T-cell (primary cell): ENCODE measurements around the gene CELSR1. TPM values are rescaled to one million over a fixed set of nuclear protein-coding genes. Genes with fewer than 3 reads are reported as not detected.

ENCODE experiments used
- ATAC-seq, 4 experiments: fragments of 200-7000 bp in 3 of 4; fragments of 150-1000 bp in 1 of 4; cut with Tn5 transposase; replicated peaks in 1 of 4; 1 replicate in 3 of 4; 2 replicates in 1 of 4; pipeline ENCODE4 v1.10.0; 2021; ENCODE audit warnings: moderate library complexity in 3 of 4, mild to moderate bottlenecking in 2 of 4, moderate number of reproducible peaks in 1 of 4
- CTCF ChIA-PET, 2 donors: fragments of 300-600 bp; sonication (Branson Sonifier 250); formaldehyde crosslinking; loops; one replicate each; lab custom pipeline; 2022; ENCODE audit warnings: antibody characterized with exemption in 2 of 2; lab: Charles Lee
- POLR2A ChIA-PET, 2 donors: fragments of 300-600 bp; sonication (Branson Sonifier 250); formaldehyde crosslinking; loops; one replicate each; lab custom pipeline; 2022; ENCODE audit warnings: antibody characterized with exemption in 2 of 2; lab: Charles Lee
- DNase-seq, 35 experiments: peaks; one replicate each; pipeline versions ENCODE4 v3.0.0 to v3.0.0-alpha.2; 2013 to 2023
- H3K27ac ChIP-seq: one replicate; pipeline ENCODE4 v1.5.1; 2013; ENCODE audit warnings: low read length
- H3K27me3 ChIP-seq, 2 experiments: replicated peaks in 1 of 2; 1 replicate in 1 of 2; 2 replicates in 1 of 2; pipeline versions ENCODE4 v1.6.1 to v1.7.0; 2013; ENCODE audit warnings: low read length in 1 of 2, mixed read lengths in 1 of 2; ENCODE audit not compliant: control insufficient read depth in 2 of 2, insufficient read depth in 2 of 2; ENCODE audit errors: extremely low read depth in 1 of 2
- H3K36me3 ChIP-seq, 2 donors: 1 replicate in 1 of 2; 2 replicates in 1 of 2; pipeline versions ENCODE4 v1.6.1 to v1.7.0; 2013; ENCODE audit warnings: low read length in 1 of 2; ENCODE audit not compliant: control insufficient read depth in 2 of 2, insufficient read depth in 1 of 2; ENCODE audit errors: extremely low read depth in 1 of 2
- H3K4me1 ChIP-seq, 2 experiments: 1 replicate in 1 of 2; 2 replicates in 1 of 2; pipeline versions ENCODE4 v1.6.1 to v1.7.0; 2013; ENCODE audit warnings: low read length in 2 of 2, mixed read lengths in 1 of 2; ENCODE audit not compliant: insufficient read depth in 2 of 2, control insufficient read depth in 1 of 2; ENCODE audit errors: extremely low read depth in 1 of 2
- H3K4me3 ChIP-seq, 2 donors: 1 replicate in 1 of 2; 2 replicates in 1 of 2; pipeline versions ENCODE4 v1.5.1 to v1.7.0; 2013; ENCODE audit warnings: mild to moderate bottlenecking in 2 of 2, low read length in 1 of 2, moderate library complexity in 1 of 2; ENCODE audit not compliant: control insufficient read depth in 1 of 2; ENCODE audit errors: extremely low read depth in 1 of 2
- H3K9me3 ChIP-seq: 2 replicates; pipeline ENCODE4 v1.7.0; 2013
- H3K27ac Mint-ChIP-seq, 2 donors: one replicate each; pipeline ENCODE4 v1.8.0; 2020 to 2021; ENCODE audit warnings: mild to moderate bottlenecking in 2 of 2, mixed read lengths in 2 of 2
- H3K27me3 Mint-ChIP-seq, 2 donors: one replicate each; pipeline ENCODE4 v1.8.0; 2021 to 2022; ENCODE audit warnings: mixed read lengths in 2 of 2
- H3K36me3 Mint-ChIP-seq: one replicate; pipeline ENCODE4 v1.8.0; 2021; ENCODE audit warnings: mixed read lengths
- H3K4me1 Mint-ChIP-seq, 3 donors: one replicate each; pipeline ENCODE4 v1.8.0; 2020 to 2022; ENCODE audit warnings: mixed read lengths in 3 of 3, mild to moderate bottlenecking in 1 of 3
- H3K4me3 Mint-ChIP-seq, 3 donors: one replicate each; pipeline ENCODE4 v1.8.0; 2020 to 2022; ENCODE audit warnings: mild to moderate bottlenecking in 3 of 3, mixed read lengths in 3 of 3, moderate library complexity in 3 of 3
- H3K9me3 Mint-ChIP-seq, 3 donors: one replicate each; pipeline ENCODE4 v1.8.0; 2020 to 2022; ENCODE audit warnings: mixed read lengths in 3 of 3
- WGBS: methylation state at CpG from one replicate; pipeline ENCODE4 v1.1.5; 2013; ENCODE audit warnings: missing lambda C conversion rate; ENCODE audit not compliant: insufficient coverage; 5-methylcytosine and 5-hydroxymethylcytosine counted together
- total RNA-seq, 35 experiments: library from RNA in 6 of 35; stranded (reverse) in 6 of 35; fragments of 120-200 nt in 1 of 35; gene quantifications; one replicate each; pipeline versions ENCODE4 v1.2.1 to v1.2.4 and lab custom pipeline; 2013 to 2026

The CELSR1 gene
- total RNA-seq, 5 donors from 2014 or later (not counting 1 experiment from before 2014, with no cell fraction given): 1.1 to 2.7 (median 1.6) TPM

GRCh38 chr22:46564084-46564714, 26.8 kb upstream of the CELSR1 start:
- 82% methylated on average over 8 of the region's 9 CpGs for WGBS
- H3K27ac Mint-ChIP-seq: no peak overlapping the region

GRCh38 chr22:46563381-46564083, 26.1 kb upstream of the CELSR1 start:
- 29% methylated on average over 14 of the region's 20 CpGs for WGBS
- POLR2A ChIA-PET: interaction anchor here in 1 of 2 donors (0.5 kb wide), 1 partner anchor 543 kb away, joined by 3 read pairs; no protein-coding TSS in a partner anchor
- ATAC-seq: peak; percentile 88 to 96 (median 94)
- Histone ChIP-seq H3K4me1 (peaks cover 2 to 12% of the 10 kb centered on the region in 2 experiments), H3K27ac (no peak overlapping the region), H3K36me3 (no peaks in the 10 kb centered on the region), H3K9me3 (no peaks in the 10 kb centered on the region), H3K27me3 (peaks cover 0 to 5% of the 10 kb centered on the region in 2 experiments), H3K4me3 (peak overlapping the region in 1 of 2 donors; percentile 15)
- peak in 34 of 35 experiments; percentile 46 to 84 (median 70) for DNase-seq
- Mint-ChIP-seq H3K27me3 (no peaks in the 10 kb centered on the region), H3K9me3 (no peaks in the 10 kb centered on the region), H3K4me1 (peaks cover 3 to 7% (median 6%) of the 10 kb centered on the region in 3 donors), H3K27ac (peak overlapping the region in 1 of 2 donors; percentile 31), H3K36me3 (no peaks in the 10 kb centered on the region), H3K4me3 (peak overlapping the region in 2 of 3 donors; percentile 49 to 51)
- CTCF ChIA-PET: interaction anchor here (0.5 to 1.3 kb wide), 18 partner anchors 18 to 558 kb away, joined by 3 to 14 read pairs (median 4); no protein-coding TSS in a partner anchor

More at GRCh38 chr22:46564084-46564714, 26.8 kb upstream of the CELSR1 start:
- no peaks in the 10 kb centered on the region for H3K27me3 Mint-ChIP-seq
- H3K4me1 Mint-ChIP-seq: peaks cover 3 to 7% (median 6%) of the 10 kb centered on the region in 3 donors
- H3K27me3 ChIP-seq: peaks cover 0 to 5% of the 10 kb centered on the region in 2 experiments
- H3K4me3 Mint-ChIP-seq: no peak overlapping the region
- DNase-seq: no peak
- no peaks in the 10 kb centered on the region for H3K36me3 Mint-ChIP-seq
- peaks cover 2 to 12% of the 10 kb centered on the region in 2 experiments for H3K4me1 ChIP-seq
- POLR2A ChIA-PET: no interaction called here
- H3K9me3 Mint-ChIP-seq: no peaks in the 10 kb centered on the region
- H3K36me3 ChIP-seq: no peaks in the 10 kb centered on the region
- no peak for ATAC-seq
- no peak overlapping the region for H3K27ac ChIP-seq
- CTCF ChIA-PET: interaction anchor here (0.6 to 1.2 kb wide), 3 partner anchors 39 to 118 kb away, joined by 3 to 4 read pairs (median 3); no protein-coding TSS in a partner anchor
- H3K9me3 ChIP-seq: no peaks in the 10 kb centered on the region
- no peak overlapping the region for H3K4me3 ChIP-seq

GRCh38 chr22:46561435-46561905, 24.1 kb upstream of the CELSR1 start:
- no peak for ATAC-seq
- Histone ChIP-seq H3K4me1 (peaks cover 2 to 12% of the 10 kb centered on the region in 2 experiments), H3K27ac (no peak overlapping the region), H3K4me3 (no peak overlapping the region), H3K36me3 (no peaks in the 10 kb centered on the region), H3K27me3 (peaks cover 0 to 16% of the 10 kb centered on the region in 2 experiments), H3K9me3 (no peaks in the 10 kb centered on the region)
- Mint-ChIP-seq H3K27me3 (no peaks in the 10 kb centered on the region), H3K27ac (no peak overlapping the region), H3K4me1 (peaks cover 3 to 7% (median 6%) of the 10 kb centered on the region in 3 donors), H3K4me3 (no peak overlapping the region), H3K36me3 (no peaks in the 10 kb centered on the region), H3K9me3 (peaks cover 0 to 5% (median 5%) of the 10 kb centered on the region in 3 donors)
- no CpG with 5 or more reads among the region's 5 CpGs for WGBS
- ChIA-PET CTCF (no interaction called here), POLR2A (interaction anchor here in 1 of 2 donors (0.6 kb wide), 1 partner anchor 62 kb away, joined by 4 read pairs; no protein-coding TSS in a partner anchor)
- DNase-seq: no peak

GRCh38 chr22:46560696-46561295, 23.4 kb upstream of the CELSR1 start:
- Histone ChIP-seq H3K4me3 (no peak overlapping the region), H3K4me1 (peaks cover 2 to 12% of the 10 kb centered on the region in 2 experiments), H3K36me3 (no peaks in the 10 kb centered on the region), H3K27ac (no peak overlapping the region), H3K27me3 (peaks cover 0 to 16% of the 10 kb centered on the region in 2 experiments), H3K9me3 (no peaks in the 10 kb centered on the region)
- ATAC-seq (no peak), DNase-seq (no peak)
- peaks cover 3 to 7% (median 6%) of the 10 kb centered on the region in 3 donors for H3K4me1 Mint-ChIP-seq
- no peaks in the 10 kb centered on the region for H3K27me3 Mint-ChIP-seq
- no peak overlapping the region for H3K4me3 Mint-ChIP-seq
- H3K9me3 Mint-ChIP-seq: peaks cover 0 to 5% (median 5%) of the 10 kb centered on the region in 3 donors
- WGBS: 86% methylated on average over 10 of the region's 14 CpGs
- ChIA-PET POLR2A (interaction anchor here in 1 of 2 donors (0.6 kb wide), 1 partner anchor 63 kb away, joined by 4 read pairs; no protein-coding TSS in a partner anchor), CTCF (no interaction called here)
- no peak overlapping the region for H3K27ac Mint-ChIP-seq
- H3K36me3 Mint-ChIP-seq: no peaks in the 10 kb centered on the region

- peaks cover 0 to 5% (median 5%) of the 10 kb centered on the region in 3 donors for H3K9me3 Mint-ChIP-seq
- Histone ChIP-seq H3K4me3 (no peak overlapping the region), H3K27ac (no peak overlapping the region), H3K4me1 (peaks cover 0 to 4% of the 10 kb centered on the region in 2 experiments), H3K27me3 (peaks cover 0 to 16% of the 10 kb centered on the region in 2 experiments), H3K36me3 (no peaks in the 10 kb centered on the region), H3K9me3 (no peaks in the 10 kb centered on the region)
- H3K27me3 Mint-ChIP-seq: peaks cover 0 to 6% of the 10 kb centered on the region in 2 donors
- H3K36me3 Mint-ChIP-seq: no peaks in the 10 kb centered on the region
- H3K4me1 Mint-ChIP-seq: no peaks in the 10 kb centered on the region
- no peak overlapping the region for H3K4me3 Mint-ChIP-seq
- WGBS: 81% methylated on average over 7 of the region's 8 CpGs
- POLR2A ChIA-PET: no interaction called here
- DNase-seq (no peak), ATAC-seq (no peak)
- CTCF ChIA-PET: interaction anchor here in 1 of 2 donors (0.6 kb wide), 1 partner anchor 243 kb away, joined by 3 read pairs; no protein-coding TSS in a partner anchor
- no peak overlapping the region for H3K27ac Mint-ChIP-seq
Observed at GRCh38 chr22:46557736-46558480, 20.5 kb upstream of the CELSR1 start.
